ENCODE results near the gene PIGO. TPM values are rescaled to one million over a fixed set of nuclear protein-coding genes. Genes with fewer than 3 reads are reported as not detected.

PIGO gene
- total and polyA plus RNA-seq, 9 of the 15 experiments (the other 6 are each of a cell fraction or from before 2014, with no cell fraction given), result 5.4 to 13.7 (median 9.7) TPM

GRCh38 chr9:35072461-35073278 is 23.7 kb downstream of the PIGO start, which contains the start of gene VCP (continued):
- TF ChIP-seq ZNF408 (CRISPR knock-in tag; IDR thresholded peaks at IDR 0.05; ENCODE audit: low read depth) (no peak), MYC (IDR thresholded peaks at IDR 0.05; ENCODE audit: low read depth, low read length) (no peak), MYC (CRISPR knock-in tag; IDR thresholded peaks at IDR 0.05; ENCODE audit: borderline replicate concordance, low read depth) (no peak), KAT8 (IDR thresholded peaks at IDR 0.05; ENCODE audit: low read depth) (no peak), KDM4B (IDR thresholded peaks at IDR 0.05; ENCODE audit: borderline replicate concordance in 2 of 2, low read depth in 1 of 2) (peak in 1 of 2 experiments; percentile 46; a peak in 1 of 4 replicates), RFX7 (CRISPR knock-in tag; IDR thresholded peaks at IDR 0.05) (no peak), SREBF2 (CRISPR knock-in tag; IDR thresholded peaks at IDR 0.05) (no peak), KAT2B (IDR thresholded peaks at IDR 0.05; ENCODE audit: low read depth, low read length) (no peak), NR3C1 (CRISPR knock-in tag; IDR thresholded peaks at IDR 0.05) (no peak), ZNF57 (CRISPR knock-in tag; IDR thresholded peaks at IDR 0.05) (no peak), SPI1 (IDR thresholded peaks at IDR 0.05; ENCODE audit: borderline replicate concordance, low read depth, low read length) (no peak), CBX1 (IDR thresholded peaks at IDR 0.05; ENCODE audit: low read depth) (peak; percentile 36; the same call in 1 of the 2 replicates), ZSCAN29 (IDR thresholded peaks at IDR 0.05) (no peak), NR4A1 (CRISPR knock-in tag; IDR thresholded peaks at IDR 0.05) (no peak), NR4A1 (tag; IDR thresholded peaks at IDR 0.05) (no peak)
- TF ChIP-seq, protein P1, sequence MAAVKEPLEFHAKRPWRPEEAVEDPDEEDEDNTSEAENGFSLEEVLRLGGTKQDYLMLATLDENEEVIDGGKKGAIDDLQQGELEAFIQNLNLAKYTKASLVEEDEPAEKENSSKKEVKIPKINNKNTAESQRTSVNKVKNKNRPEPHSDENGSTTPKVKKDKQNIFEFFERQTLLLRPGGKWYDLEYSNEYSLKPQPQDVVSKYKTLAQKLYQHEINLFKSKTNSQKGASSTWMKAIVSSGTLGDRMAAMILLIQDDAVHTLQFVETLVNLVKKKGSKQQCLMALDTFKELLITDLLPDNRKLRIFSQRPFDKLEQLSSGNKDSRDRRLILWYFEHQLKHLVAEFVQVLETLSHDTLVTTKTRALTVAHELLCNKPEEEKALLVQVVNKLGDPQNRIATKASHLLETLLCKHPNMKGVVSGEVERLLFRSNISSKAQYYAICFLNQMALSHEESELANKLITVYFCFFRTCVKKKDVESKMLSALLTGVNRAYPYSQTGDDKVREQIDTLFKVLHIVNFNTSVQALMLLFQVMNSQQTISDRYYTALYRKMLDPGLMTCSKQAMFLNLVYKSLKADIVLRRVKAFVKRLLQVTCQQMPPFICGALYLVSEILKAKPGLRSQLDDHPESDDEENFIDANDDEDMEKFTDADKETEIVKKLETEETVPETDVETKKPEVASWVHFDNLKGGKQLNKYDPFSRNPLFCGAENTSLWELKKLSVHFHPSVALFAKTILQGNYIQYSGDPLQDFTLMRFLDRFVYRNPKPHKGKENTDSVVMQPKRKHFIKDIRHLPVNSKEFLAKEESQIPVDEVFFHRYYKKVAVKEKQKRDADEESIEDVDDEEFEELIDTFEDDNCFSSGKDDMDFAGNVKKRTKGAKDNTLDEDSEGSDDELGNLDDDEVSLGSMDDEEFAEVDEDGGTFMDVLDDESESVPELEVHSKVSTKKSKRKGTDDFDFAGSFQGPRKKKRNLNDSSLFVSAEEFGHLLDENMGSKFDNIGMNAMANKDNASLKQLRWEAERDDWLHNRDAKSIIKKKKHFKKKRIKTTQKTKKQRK (IDR thresholded peaks at IDR 0.05; ENCODE audit: borderline replicate concordance, low read depth, low read length), result peak; percentile 88
- TF ChIP-seq, protein P2, sequence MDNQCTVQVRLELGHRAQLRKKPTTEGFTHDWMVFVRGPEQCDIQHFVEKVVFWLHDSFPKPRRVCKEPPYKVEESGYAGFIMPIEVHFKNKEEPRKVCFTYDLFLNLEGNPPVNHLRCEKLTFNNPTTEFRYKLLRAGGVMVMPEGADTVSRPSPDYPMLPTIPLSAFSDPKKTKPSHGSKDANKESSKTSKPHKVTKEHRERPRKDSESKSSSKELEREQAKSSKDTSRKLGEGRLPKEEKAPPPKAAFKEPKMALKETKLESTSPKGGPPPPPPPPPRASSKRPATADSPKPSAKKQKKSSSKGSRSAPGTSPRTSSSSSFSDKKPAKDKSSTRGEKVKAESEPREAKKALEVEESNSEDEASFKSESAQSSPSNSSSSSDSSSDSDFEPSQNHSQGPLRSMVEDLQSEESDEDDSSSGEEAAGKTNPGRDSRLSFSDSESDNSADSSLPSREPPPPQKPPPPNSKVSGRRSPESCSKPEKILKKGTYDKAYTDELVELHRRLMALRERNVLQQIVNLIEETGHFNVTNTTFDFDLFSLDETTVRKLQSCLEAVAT (IDR thresholded peaks at IDR 0.05), result 0 out of 4 replicates have a peak, but pooled peaks of 1 of the 2 experiments have one; percentile 34
- TF ChIP-seq, protein P3, sequence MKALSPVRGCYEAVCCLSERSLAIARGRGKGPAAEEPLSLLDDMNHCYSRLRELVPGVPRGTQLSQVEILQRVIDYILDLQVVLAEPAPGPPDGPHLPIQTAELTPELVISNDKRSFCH (CRISPR knock-in tag; IDR thresholded peaks at IDR 0.05), result no peak
- TF ChIP-seq, protein P3 (tag; IDR thresholded peaks at IDR 0.05), result no peak
- TF ChIP-seq, protein P4, sequence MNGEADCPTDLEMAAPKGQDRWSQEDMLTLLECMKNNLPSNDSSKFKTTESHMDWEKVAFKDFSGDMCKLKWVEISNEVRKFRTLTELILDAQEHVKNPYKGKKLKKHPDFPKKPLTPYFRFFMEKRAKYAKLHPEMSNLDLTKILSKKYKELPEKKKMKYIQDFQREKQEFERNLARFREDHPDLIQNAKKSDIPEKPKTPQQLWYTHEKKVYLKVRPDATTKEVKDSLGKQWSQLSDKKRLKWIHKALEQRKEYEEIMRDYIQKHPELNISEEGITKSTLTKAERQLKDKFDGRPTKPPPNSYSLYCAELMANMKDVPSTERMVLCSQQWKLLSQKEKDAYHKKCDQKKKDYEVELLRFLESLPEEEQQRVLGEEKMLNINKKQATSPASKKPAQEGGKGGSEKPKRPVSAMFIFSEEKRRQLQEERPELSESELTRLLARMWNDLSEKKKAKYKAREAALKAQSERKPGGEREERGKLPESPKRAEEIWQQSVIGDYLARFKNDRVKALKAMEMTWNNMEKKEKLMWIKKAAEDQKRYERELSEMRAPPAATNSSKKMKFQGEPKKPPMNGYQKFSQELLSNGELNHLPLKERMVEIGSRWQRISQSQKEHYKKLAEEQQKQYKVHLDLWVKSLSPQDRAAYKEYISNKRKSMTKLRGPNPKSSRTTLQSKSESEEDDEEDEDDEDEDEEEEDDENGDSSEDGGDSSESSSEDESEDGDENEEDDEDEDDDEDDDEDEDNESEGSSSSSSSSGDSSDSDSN (IDR thresholded peaks at IDR 0.05; ENCODE audit: borderline replicate concordance in 1 of 2, low read depth in 2 of 2, low read length in 2 of 2), result no peak

Measured in K562 (cell line).